Fibroblast of skin of left biceps (primary cell): ENCODE measurements around the gene TFE3.
"Not testable (repeated sequence)": the region's sequence is repeated elsewhere in the genome, so short reads cannot be mapped to it uniquely, and the experiment has no call there.

Experiments
- DNase-seq, 2 experiments: peaks; one replicate each; pipeline ENCODE4 v3.0.0-alpha.2; 2013; ENCODE audit warnings: low read depth in 2 of 2

The TFE3 gene

GRCh38 chrX:49001521-49002090, 41.6 kb downstream of the TFE3 start:
- no peak for DNase-seq

- DNase-seq = no peak
Observed at GRCh38 chrX:49000636-49001035, 42.5 kb downstream of the TFE3 start.

DNA sequence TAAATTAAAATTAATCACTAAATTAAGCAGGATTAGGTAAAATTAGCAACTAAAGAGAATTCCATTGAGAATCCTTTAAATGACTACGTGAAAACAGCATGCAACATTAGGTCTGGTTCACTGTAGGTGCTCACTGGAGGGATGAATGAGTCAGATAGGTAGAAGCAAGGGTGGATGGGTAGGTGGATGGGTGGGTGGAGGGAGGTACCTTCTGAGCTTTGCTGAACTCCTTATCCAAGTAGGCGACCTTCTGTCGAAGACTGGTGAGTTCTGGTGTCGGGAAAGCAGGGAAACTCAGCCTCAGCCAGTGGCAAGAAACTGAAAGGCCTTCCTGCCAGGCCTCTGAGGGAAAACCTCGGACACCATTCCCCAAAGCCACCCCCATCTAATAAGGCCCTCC, 44.1 kb downstream of the TFE3 start:
- no peak for DNase-seq

DNA sequence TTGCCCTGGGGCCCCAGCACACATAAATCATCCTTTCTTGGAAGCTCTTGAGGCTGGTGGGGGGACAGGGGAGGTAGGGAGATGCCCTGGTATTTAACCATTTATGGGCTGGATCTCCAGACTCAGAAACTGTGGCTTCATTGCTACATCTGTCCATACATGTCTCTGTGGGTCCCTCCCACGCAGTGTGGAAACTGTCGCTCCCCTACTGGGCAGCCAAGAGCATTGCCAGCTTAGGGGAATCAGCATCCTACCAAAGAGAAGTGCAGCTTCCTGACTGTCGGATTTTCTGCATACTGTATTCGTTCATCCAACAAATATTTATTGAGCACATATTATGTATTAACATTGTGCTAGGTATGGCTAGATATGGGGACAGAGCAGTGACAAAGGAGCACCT, 44.8 kb downstream of the TFE3 start:
- no peak for DNase-seq

DNA sequence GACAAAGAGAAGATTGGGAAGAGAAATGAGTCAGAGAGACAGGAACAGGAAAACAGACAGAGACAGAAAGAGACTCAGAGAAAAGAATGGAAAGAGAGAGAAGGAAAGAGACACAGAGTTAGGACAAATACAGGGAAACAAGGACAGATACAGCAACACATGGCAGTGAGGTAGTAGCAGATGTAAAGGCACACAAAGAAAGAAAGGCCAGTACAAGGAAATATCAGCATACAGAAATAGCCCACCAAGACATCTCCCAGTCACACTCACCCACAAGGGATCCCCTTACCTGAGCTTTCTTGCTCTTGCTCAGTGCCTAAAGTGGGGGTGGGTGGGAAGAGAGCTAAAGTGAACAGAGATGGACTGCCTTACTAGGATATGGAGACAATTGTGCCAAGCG, 45.3 kb downstream of the TFE3 start:
- no peak for DNase-seq

GRCh38 chrX:48997455-48997854, 45.7 kb downstream of the TFE3 start:
- no peak for DNase-seq

DNA sequence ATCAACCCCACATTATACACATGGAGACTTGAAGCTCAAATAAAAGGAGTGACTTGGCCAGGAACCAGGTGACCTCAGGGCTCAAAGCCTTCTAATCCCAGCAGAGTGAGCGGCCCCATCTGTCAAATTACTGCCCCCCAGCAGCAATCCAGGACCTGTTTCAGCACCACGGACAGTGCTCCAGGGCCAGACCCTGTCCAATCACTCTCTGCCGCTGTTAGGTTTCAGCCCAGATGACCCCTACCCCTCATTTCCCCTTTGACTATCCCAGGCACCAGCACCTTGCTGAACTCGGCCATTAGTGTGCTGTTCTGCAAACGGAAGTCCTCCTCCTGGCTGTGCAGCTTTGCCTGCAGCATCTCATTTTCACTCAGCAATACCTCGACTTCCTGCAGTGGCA, 46.2 kb downstream of the TFE3 start:
- DNase-seq = no peak

DNA sequence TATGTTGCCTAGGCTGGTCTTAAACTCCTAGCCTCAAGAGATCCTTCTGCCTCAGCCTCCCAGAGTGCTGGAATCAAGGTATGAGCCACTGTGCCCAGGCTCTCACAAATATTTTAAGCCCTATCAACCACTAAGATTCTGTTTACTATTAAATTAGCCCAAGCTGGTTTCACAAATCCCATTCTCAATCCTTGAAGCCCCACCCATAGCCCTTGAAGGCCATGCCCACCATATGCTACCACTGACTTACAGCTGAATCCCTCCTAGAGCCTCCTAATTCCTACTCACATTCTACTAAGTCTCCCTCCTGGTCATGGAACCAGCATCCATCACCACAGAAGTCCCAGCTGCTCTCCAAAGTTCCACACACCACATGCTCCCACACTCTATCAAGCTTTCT, 50.8 kb downstream of the TFE3 start:
- DNase-seq = no peak

DNA sequence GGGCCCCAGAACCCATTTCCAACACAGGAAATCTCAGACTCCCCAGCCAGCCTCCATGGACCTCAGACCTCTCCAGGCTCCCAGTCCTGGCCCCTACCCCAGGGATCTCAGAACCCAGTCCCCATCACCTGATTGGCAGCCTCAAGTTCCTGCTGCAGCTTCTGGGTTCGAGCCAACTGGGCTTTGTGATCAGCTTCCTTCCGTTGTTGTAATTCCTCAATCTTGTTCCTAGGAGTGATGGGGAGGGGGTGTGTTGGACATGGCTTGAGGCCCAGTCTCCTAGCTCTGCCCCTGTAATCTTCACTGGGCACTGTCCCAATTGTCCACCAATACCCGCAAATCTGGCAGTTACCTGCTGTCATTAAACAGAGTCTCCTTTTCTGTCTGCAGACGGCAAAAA, 53.7 kb downstream of the TFE3 start:
- DNase-seq = no peak

GRCh38 chrX:48983896-48984295, 59.3 kb downstream of the TFE3 start:
- DNase-seq = no peak

GRCh38 chrX:48983081-48983480, 60.1 kb downstream of the TFE3 start:
- DNase-seq = no peak

DNA sequence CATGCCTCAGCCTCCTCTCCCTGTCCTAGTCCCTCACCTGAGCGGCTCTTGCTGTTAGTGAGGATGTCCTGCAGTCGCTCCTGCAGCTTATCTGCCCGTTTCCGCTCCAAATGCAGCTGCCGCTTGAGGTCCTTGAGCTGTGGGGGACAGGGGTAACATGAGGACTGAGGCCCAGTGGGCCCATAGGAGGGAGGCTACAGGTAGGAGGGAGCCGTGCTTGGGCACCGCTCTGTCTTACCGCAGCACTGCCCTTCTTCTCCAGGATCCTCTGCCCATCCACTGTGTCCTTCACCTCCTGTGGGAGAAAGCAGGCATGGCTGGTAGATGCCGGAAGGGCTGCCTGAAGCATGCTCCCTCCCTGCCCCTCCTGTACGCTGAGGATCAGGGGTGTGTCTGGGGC, 62.0 kb downstream of the TFE3 start:
- no peak for DNase-seq

GRCh38 chrX:48980341-48980740, 62.8 kb downstream of the TFE3 start:
- DNase-seq = not testable (repeated sequence)
